GM23338 (cell line): ENCODE data around the gene PARP14.

Experiments used
- CREB1 ChIP-seq: fragments of 250-450 bp; sonication (Bioruptor Pico); IDR thresholded peaks from 2 replicates; pipeline ENCODE4 v1.5.0; 2020; ENCODE audit warnings: low read depth, mild to moderate bottlenecking, moderate library complexity
- EZH2 ChIP-seq: fragments of 200-600 bp; sonication (generic); IDR thresholded peaks from one replicate; pipeline ENCODE4 v1.8.0; 2017; ENCODE audit warnings: antibody characterized with exemption, mild to moderate bottlenecking, low read depth; ENCODE audit not compliant: unreplicated experiment
- JUNB ChIP-seq: IDR thresholded peaks from one replicate; pipeline ENCODE4 v1.6.1; 2016; ENCODE audit warnings: antibody characterized with exemption; ENCODE audit not compliant: unreplicated experiment
- NANOG ChIP-seq: IDR thresholded peaks from 2 replicates; pipeline ENCODE4 v1.6.1; 2016; ENCODE audit warnings: antibody characterized with exemption, borderline replicate concordance
- POLR2AphosphoS5 ChIP-seq: IDR thresholded peaks from 2 replicates; pipeline ENCODE4 v1.6.1; 2016; ENCODE audit warnings: antibody characterized with exemption, low read depth
- TF ChIP-seq, protein P1 (sequence below): IDR thresholded peaks from one replicate; pipeline ENCODE4 v1.6.1; 2018; ENCODE audit warnings: antibody characterized with exemption; ENCODE audit not compliant: unreplicated experiment

DNA sequence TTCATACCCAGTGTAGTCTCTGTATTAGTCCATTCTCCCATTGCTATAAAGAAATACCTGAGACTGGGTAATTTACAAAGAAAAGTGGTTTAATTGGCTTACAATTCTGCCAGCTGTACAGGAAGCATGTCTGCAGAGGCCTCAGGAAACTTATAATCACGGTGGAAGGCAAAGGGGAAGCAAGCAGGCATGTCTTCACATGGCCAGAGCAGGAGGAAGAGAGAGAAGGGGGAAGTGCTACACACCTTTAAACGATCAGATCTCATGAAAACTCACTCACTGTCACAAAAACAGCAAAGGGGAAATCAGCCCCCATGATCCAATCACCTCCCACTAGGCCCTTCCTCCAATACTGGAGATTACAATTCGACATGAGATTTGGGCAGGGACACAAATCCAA, 6.3 kb upstream of the PARP14 start:
- TF ChIP-seq, protein P1, sequence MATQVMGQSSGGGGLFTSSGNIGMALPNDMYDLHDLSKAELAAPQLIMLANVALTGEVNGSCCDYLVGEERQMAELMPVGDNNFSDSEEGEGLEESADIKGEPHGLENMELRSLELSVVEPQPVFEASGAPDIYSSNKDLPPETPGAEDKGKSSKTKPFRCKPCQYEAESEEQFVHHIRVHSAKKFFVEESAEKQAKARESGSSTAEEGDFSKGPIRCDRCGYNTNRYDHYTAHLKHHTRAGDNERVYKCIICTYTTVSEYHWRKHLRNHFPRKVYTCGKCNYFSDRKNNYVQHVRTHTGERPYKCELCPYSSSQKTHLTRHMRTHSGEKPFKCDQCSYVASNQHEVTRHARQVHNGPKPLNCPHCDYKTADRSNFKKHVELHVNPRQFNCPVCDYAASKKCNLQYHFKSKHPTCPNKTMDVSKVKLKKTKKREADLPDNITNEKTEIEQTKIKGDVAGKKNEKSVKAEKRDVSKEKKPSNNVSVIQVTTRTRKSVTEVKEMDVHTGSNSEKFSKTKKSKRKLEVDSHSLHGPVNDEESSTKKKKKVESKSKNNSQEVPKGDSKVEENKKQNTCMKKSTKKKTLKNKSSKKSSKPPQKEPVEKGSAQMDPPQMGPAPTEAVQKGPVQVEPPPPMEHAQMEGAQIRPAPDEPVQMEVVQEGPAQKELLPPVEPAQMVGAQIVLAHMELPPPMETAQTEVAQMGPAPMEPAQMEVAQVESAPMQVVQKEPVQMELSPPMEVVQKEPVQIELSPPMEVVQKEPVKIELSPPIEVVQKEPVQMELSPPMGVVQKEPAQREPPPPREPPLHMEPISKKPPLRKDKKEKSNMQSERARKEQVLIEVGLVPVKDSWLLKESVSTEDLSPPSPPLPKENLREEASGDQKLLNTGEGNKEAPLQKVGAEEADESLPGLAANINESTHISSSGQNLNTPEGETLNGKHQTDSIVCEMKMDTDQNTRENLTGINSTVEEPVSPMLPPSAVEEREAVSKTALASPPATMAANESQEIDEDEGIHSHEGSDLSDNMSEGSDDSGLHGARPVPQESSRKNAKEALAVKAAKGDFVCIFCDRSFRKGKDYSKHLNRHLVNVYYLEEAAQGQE: no peak
- TF ChIP-seq CREB1 (CRISPR knock-in tag) (no peak), JUNB (no peak), EZH2 (no peak), POLR2AphosphoS5 (no peak), NANOG (no peak)
